GM12892 (cell line): ENCODE data around the gene MAPRE3.

Experiments used
- POLR2A ChIP-seq: IDR thresholded peaks from 2 replicates; pipeline ENCODE4 v1.6.1; 2011; ENCODE audit warnings: low read depth, low read length, control low read depth
- POLR2AphosphoS5 ChIP-seq: IDR thresholded peaks from 2 replicates; pipeline ENCODE4 v1.6.1; 2011; ENCODE audit warnings: low read depth, low read length, control low read depth

DNA sequence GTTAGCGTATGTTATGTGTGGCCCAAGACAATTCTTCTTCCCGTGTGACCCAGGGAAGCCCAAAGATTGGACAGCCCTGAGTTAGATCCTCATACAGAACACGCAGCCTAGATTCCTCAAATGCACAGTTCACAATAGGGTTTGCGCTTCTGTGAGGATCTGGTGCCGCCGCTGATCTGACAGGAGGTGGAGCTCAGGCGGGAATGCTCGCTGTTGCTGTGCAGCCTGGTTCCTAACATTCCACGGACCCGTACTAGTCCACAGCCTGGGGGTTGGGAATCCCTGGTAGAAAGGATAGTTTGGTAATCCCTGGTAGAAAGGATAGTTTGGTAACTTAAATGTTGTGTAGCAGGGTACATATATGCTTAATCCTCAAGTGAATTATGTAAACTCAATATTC is 27.0 kb downstream of the MAPRE3 start:
- TF ChIP-seq POLR2A (no peak), POLR2AphosphoS5 (no peak)
